Vagina (tissue), 2 donors: ENCODE data around the gene C16orf82. TPM values are rescaled to one million over a fixed set of nuclear protein-coding genes. Genes with fewer than 3 reads are reported as not detected.

ENCODE experiments used
- DNase-seq, 2 donors: peaks; one replicate each; pipeline ENCODE4 v3.0.0-alpha.2; 2017; ENCODE audit errors: extremely low spot score in 2 of 2
- H3K27ac ChIP-seq: fragments of 200-600 bp; sonication (generic); one replicate; pipeline ENCODE4 v1.5.1; 2019
- H3K27me3 ChIP-seq: fragments of 200-600 bp; sonication (generic); one replicate; pipeline ENCODE4 v1.5.1; 2019
- H3K36me3 ChIP-seq, 2 donors: fragments of 200-600 bp; sonication (generic); one replicate each; pipeline ENCODE4 v1.5.1; 2017 to 2019
- H3K4me1 ChIP-seq: fragments of 200-600 bp; sonication (generic); one replicate; pipeline ENCODE4 v1.5.1; 2019
- H3K4me3 ChIP-seq, 2 donors: fragments of 200-600 bp; sonication (generic); 1 replicate in 1 of 2; 2 replicates in 1 of 2; pipeline ENCODE4 v1.5.1; 2016 to 2019
- H3K9me3 ChIP-seq: fragments of 200-600 bp; sonication (generic); one replicate; pipeline ENCODE4 v1.5.1; 2019
- POLR2A ChIP-seq, 2 donors: fragments of 450-650 bp; IDR thresholded peaks; one replicate each; pipeline ENCODE4 v1.6.1; 2017; ENCODE audit warnings: antibody characterized with exemption in 2 of 2, mild to moderate bottlenecking in 2 of 2, moderate library complexity in 2 of 2
- POLR2AphosphoS5 ChIP-seq, 2 donors: sonication (generic); formaldehyde crosslinking; IDR thresholded peaks; one replicate each; pipeline ENCODE4 v1.9.0; 2017; ENCODE audit warnings: antibody characterized with exemption in 2 of 2, mild to moderate bottlenecking in 2 of 2, low read depth in 1 of 2; ENCODE audit not compliant: insufficient read depth in 1 of 2
- intact Hi-C: fragments of 100-400 bp; cut with DNase I; formaldehyde crosslinking; loops from one replicate; pipeline ENCODE4 v1.15.1; 2023
- total RNA-seq: library from RNA; depleted of rRNA; stranded (reverse); fragments of >200 nt; gene quantifications from one replicate; pipeline ENCODE4 v1.2.3, GENCODE V29; 2016
- TF ChIP-seq, protein P1 (sequence below), 3 experiments: fragments of 450-650 bp in 2 of 3; fragments of 200-600 bp in 1 of 3; sonication (generic) in 1 of 3; IDR thresholded peaks; one replicate each; pipeline ENCODE4 v1.5.1; 2017 to 2019; ENCODE audit warnings: antibody characterized with exemption in 3 of 3, mild to moderate bottlenecking in 2 of 3, moderate library complexity in 2 of 3

C16orf82 gene
- total RNA-seq, 1 donor from 2014 or later = not detected

DNA sequence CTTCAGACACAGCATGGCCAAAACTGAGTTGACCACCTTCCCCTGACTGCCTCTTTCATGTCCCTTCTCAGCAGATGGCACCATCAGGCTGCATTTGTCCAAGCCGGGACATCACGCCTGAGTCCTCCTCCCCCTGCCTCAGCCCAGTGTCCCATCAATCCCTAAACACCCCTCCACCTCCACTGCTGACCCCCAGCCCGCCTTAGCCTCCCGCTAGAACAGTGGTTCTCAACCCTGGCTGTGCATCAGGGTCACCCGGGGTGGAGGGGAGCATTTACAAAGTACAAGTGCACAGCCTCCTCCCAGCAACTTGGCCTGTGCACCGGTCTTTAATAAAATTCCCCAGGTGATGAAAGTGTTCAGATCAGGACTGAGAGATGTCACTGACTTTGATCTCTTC, 4.0 kb downstream of the C16orf82 start:
- TF ChIP-seq, protein P1, sequence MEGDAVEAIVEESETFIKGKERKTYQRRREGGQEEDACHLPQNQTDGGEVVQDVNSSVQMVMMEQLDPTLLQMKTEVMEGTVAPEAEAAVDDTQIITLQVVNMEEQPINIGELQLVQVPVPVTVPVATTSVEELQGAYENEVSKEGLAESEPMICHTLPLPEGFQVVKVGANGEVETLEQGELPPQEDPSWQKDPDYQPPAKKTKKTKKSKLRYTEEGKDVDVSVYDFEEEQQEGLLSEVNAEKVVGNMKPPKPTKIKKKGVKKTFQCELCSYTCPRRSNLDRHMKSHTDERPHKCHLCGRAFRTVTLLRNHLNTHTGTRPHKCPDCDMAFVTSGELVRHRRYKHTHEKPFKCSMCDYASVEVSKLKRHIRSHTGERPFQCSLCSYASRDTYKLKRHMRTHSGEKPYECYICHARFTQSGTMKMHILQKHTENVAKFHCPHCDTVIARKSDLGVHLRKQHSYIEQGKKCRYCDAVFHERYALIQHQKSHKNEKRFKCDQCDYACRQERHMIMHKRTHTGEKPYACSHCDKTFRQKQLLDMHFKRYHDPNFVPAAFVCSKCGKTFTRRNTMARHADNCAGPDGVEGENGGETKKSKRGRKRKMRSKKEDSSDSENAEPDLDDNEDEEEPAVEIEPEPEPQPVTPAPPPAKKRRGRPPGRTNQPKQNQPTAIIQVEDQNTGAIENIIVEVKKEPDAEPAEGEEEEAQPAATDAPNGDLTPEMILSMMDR (IDR thresholded peaks at IDR 0.05) = no peak
- TF ChIP-seq POLR2A (IDR thresholded peaks at IDR 0.05) = no peak
- TF ChIP-seq POLR2AphosphoS5 (IDR thresholded peaks at IDR 0.05; ENCODE audit: insufficient read depth in 1 of 2, low read depth in 1 of 2) = no peak
- no peak overlapping the region for H3K4me3 ChIP-seq
- intact Hi-C loops = no loop called here
- no peaks in the 10 kb centered on the region for H3K9me3 ChIP-seq
- H3K4me1 ChIP-seq = no peaks in the 10 kb centered on the region
- no peaks in the 10 kb centered on the region for H3K27me3 ChIP-seq
- no peaks in the 10 kb centered on the region for H3K36me3 ChIP-seq
- H3K27ac ChIP-seq = no peak overlapping the region
- no peak for DNase-seq

DNA sequence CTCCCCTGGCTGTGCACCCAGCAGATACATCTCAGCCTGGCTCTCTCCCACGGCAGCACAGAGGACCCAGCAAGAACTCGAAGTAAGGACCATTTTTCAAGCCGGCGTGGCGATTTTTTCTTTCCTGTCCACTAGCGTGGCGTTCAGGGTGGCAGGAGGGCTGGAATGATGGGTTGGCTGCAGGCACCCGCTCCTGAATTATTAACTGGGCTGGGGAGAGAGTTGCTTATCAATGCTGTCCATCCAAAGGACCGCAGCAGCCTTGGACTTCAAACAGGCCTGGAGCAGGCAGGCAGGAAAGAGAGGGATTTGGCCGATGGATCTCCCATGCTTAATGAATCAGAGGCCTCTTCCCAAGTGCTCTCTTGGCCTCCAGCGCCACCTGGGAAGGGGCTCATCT, 7.0 kb downstream of the C16orf82 start:
- TF ChIP-seq POLR2A (IDR thresholded peaks at IDR 0.05) (no peak), POLR2AphosphoS5 (IDR thresholded peaks at IDR 0.05; ENCODE audit: insufficient read depth in 1 of 2, low read depth in 1 of 2) (no peak)
- TF ChIP-seq, protein P1 (IDR thresholded peaks at IDR 0.05) = no peak
- H3K36me3 ChIP-seq = no peaks in the 10 kb centered on the region
- H3K9me3 ChIP-seq = no peaks in the 10 kb centered on the region
- no peak for DNase-seq
- no peaks in the 10 kb centered on the region for H3K27me3 ChIP-seq
- H3K4me3 ChIP-seq = no peak overlapping the region
- intact Hi-C loops = no loop called here
- no peak overlapping the region for H3K27ac ChIP-seq
- no peaks in the 10 kb centered on the region for H3K4me1 ChIP-seq

DNA sequence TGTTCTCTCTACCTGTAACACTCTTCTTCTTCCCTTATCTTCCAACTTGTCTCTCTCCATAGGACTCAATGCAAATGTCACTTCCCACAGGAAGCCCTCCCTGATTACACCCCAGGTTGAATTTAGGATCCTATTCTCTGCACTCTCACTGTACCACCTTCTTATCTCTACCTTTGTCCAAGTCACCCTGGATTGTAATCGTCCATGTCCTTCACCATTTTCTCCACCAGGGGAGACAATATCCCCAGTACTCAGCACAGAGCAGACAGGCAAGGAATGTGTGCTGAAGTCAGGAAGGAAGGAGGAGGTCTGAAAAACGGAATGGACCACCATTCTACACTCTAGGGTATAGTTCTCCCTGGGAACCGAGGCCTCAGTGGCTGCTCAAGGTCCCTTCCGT, 14.2 kb downstream of the C16orf82 start:
- TF ChIP-seq POLR2AphosphoS5 (IDR thresholded peaks at IDR 0.05; ENCODE audit: insufficient read depth in 1 of 2, low read depth in 1 of 2) (no peak), POLR2A (IDR thresholded peaks at IDR 0.05) (no peak)
- TF ChIP-seq, protein P1 (IDR thresholded peaks at IDR 0.05) = no peak
- Histone ChIP-seq H3K36me3 (no peaks in the 10 kb centered on the region), H3K27me3 (no peaks in the 10 kb centered on the region), H3K4me1 (no peaks in the 10 kb centered on the region), H3K4me3 (no peak overlapping the region), H3K9me3 (no peaks in the 10 kb centered on the region), H3K27ac (no peak overlapping the region)
- intact Hi-C loops = no loop called here
- no peak for DNase-seq

DNA sequence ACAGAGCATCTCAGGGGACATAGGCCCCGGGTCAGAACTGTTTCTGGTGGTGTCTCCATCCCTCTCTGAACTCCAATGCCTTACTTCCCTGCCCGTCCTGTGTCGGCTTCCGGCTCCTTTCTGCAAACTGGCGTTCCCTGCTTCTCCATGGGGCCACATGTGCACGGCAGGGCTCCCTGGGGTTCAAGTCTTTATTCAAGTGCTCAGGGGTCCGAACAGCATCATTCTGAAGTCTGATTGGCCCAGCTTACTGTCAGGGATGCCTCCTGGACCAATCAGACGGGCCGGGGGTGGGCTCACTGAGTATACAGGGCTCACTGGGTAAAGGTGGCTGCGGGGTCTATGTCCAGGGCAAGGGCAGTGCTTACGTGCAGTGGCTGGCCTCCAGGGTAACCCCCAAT, 17.1 kb downstream of the C16orf82 start:
- no peak for DNase-seq
- no peaks in the 10 kb centered on the region for H3K4me1 ChIP-seq
- no peaks in the 10 kb centered on the region for H3K27me3 ChIP-seq
- intact Hi-C loops = no loop called here
- no peak overlapping the region for H3K27ac ChIP-seq
- no peak overlapping the region for H3K4me3 ChIP-seq
- TF ChIP-seq POLR2A (IDR thresholded peaks at IDR 0.05) (no peak), POLR2AphosphoS5 (IDR thresholded peaks at IDR 0.05; ENCODE audit: insufficient read depth in 1 of 2, low read depth in 1 of 2) (no peak)
- TF ChIP-seq, protein P1 (IDR thresholded peaks at IDR 0.05) = no peak
- H3K9me3 ChIP-seq = no peaks in the 10 kb centered on the region
- no peaks in the 10 kb centered on the region for H3K36me3 ChIP-seq

DNA sequence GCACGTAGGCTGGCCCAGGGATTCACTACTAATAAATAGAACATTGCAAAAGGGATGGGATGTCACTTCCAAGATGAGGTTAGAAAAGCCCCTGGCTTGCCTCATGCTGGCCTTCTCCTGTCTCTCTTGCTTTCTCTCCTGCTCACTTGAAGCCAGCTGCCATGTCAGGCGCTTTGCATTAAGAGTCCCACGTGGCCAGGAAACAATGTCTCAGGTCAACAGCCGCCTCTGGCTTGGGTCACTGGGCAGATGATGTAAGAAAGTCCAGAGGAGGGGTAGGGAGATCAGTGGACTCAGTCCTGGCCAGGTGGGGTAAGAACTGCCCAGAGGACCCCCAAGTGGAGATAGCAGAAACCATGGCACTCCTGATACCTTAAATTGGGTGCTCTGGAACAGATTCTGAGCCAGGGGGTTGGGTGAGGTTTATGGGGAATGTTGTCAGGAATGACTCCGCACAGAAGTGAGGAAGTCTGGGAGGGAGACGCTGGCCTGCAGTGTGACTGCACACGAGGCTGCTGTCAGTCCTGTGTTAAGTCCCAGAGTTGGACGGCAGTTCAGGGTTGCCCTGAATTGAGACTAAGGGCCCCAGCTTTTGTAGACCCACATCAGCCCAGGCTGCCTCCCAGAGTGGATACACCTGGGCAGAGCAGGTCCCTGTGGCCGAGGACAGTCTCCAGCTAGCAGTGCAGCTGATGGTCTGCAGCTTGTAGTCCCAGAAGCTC, 17.7 kb downstream of the C16orf82 start:
- TF ChIP-seq, protein P1 (IDR thresholded peaks at IDR 0.05) = no peak
- no peak for TF ChIP-seq POLR2A (IDR thresholded peaks at IDR 0.05)
- TF ChIP-seq POLR2AphosphoS5 (IDR thresholded peaks at IDR 0.05; ENCODE audit: insufficient read depth in 1 of 2, low read depth in 1 of 2) = no peak
- Histone ChIP-seq H3K4me3 (no peak overlapping the region), H3K27me3 (no peaks in the 10 kb centered on the region), H3K36me3 (no peaks in the 10 kb centered on the region), H3K27ac (no peak overlapping the region), H3K9me3 (no peaks in the 10 kb centered on the region), H3K4me1 (no peaks in the 10 kb centered on the region)
- DNase-seq = no peak
- intact Hi-C loops = no loop called here
